Right lobe of liver (tissue), 4 donors: ENCODE results near the gene KLHL24.

ENCODE experiments used
- CTCF ChIP-seq, 4 donors: fragments of 200-600 bp in 3 of 4; fragments of 450-650 bp in 1 of 4; IDR thresholded peaks; one replicate each; pipeline versions ENCODE4 v1.5.1 to v1.8.0; 2016 to 2022; ENCODE audit warnings: antibody characterized with exemption in 4 of 4, mild to moderate bottlenecking in 2 of 4
- POLR2A ChIP-seq: fragments of 450-650 bp; IDR thresholded peaks from one replicate; pipeline ENCODE4 v1.6.1; 2017; ENCODE audit warnings: antibody characterized with exemption, mild to moderate bottlenecking
- donor health status: DM: no; HTN: no; CAD: no.
- donor health status: DM: no; HTN: no; CAD: no.
- donor health status: DM: no; HTN: yes; CAD: no.

GRCh38 chr3:183635431-183636220 lies at the start of gene KLHL24:
- TF ChIP-seq CTCF (IDR thresholded peaks at IDR 0.05) (no peak), POLR2A (peak; percentile 98)
